K562 (cell line): Measurements from ENCODE around the gene TRAF3. TPM values are rescaled to one million over a fixed set of nuclear protein-coding genes. Genes with fewer than 3 reads are reported as not detected.

Experiments used
- BCL6 ChIP-seq: fragments of 250-450 bp; sonication (Bioruptor Pico); IDR thresholded peaks from 2 replicates; pipeline ENCODE4 v1.4.0; 2020
- CBX2 ChIP-seq: fragments of 200-600 bp; sonication (generic); IDR thresholded peaks from one replicate; pipeline ENCODE4 v1.6.1; 2012; ENCODE audit warnings: mild to moderate bottlenecking, low read length, inconsistent platforms; ENCODE audit not compliant: insufficient read depth, poor library complexity, severe bottlenecking
- CBX5 ChIP-seq: IDR thresholded peaks from 2 replicates; pipeline ENCODE4 v1.6.1; 2014; ENCODE audit warnings: low read depth, borderline replicate concordance
- FIP1L1 ChIP-seq: fragments of 200-400 bp; formaldehyde crosslinking; IDR thresholded peaks from 2 replicates; pipeline ENCODE4 v1.6.1; 2018; ENCODE audit warnings: mild to moderate bottlenecking, low read depth, low read length; ENCODE audit not compliant: poor library complexity, severe bottlenecking
- LARP7 ChIP-seq: fragments of 450-650 bp; IDR thresholded peaks from 2 replicates; pipeline ENCODE4 v1.6.1; 2016
- MAZ ChIP-seq, 2 experiments: fragments of 450-650 bp in 1 of 2; sonication (generic) in 1 of 2; formaldehyde crosslinking; IDR thresholded peaks in 1 of 2; conservative IDR thresholded peaks in 1 of 2; 2 replicates each; pipeline versions ENCODE4 v1.4.0 to v1.5.0; 2020; ENCODE audit warnings: mild to moderate bottlenecking in 1 of 2, missing genetic modification reagents in 1 of 2
- NELFE ChIP-seq: IDR thresholded peaks from 2 replicates; pipeline ENCODE4 v1.6.1; 2011; ENCODE audit warnings: mild to moderate bottlenecking; ENCODE audit not compliant: insufficient read depth, insufficient read length
- NFIC ChIP-seq: fragments of 450-650 bp; IDR thresholded peaks from 2 replicates; pipeline ENCODE4 v1.6.1; 2017; ENCODE audit warnings: mild to moderate bottlenecking, inconsistent platforms
- RBM15 ChIP-seq: fragments of 200-400 bp; formaldehyde crosslinking; IDR thresholded peaks from 2 replicates; pipeline ENCODE4 v1.6.1; 2018; ENCODE audit warnings: mild to moderate bottlenecking, low read length, moderate library complexity; ENCODE audit not compliant: insufficient read depth
- THRAP3 ChIP-seq: fragments of 450-650 bp; IDR thresholded peaks from 2 replicates; pipeline ENCODE4 v1.6.1; 2016; ENCODE audit warnings: mild to moderate bottlenecking, inconsistent platforms, borderline replicate concordance
- ZBTB1 ChIP-seq: sonication (generic); formaldehyde crosslinking; IDR thresholded peaks from 2 replicates; pipeline ENCODE4 v1.8.1; 2023; ENCODE audit warnings: missing genetic modification reagents, low read depth, mild to moderate bottlenecking, borderline replicate concordance
- ZC3H4 ChIP-seq: sonication (generic); formaldehyde crosslinking; IDR thresholded peaks from 2 replicates; pipeline ENCODE4 v1.9.0; 2021; ENCODE audit warnings: missing genetic modification reagents, borderline replicate concordance
- ZNF224 ChIP-seq: sonication (generic); formaldehyde crosslinking; IDR thresholded peaks from 2 replicates; pipeline ENCODE4 v1.8.0; 2022; ENCODE audit warnings: mild to moderate bottlenecking, missing genetic modification reagents
- ZNF77 ChIP-seq: fragments of 250-450 bp; sonication (Bioruptor Pico); IDR thresholded peaks from 2 replicates; pipeline ENCODE4 v1.5.0; 2020
- polyA plus RNA-seq, 8 experiments: library from polyadenylated mRNA; depleted of rRNA in 4 of 8; stranded (reverse) in 5 of 8; unstranded in 3 of 8; fragments of >200 nt; fragmentation: Nextera tagmentation in 2 of 8; fragmentation: Illumina TruSeq in 1 of 8; extraction: Ambion mirVana in 2 of 8; extraction: Trizol in 1 of 8; gene quantifications; 2 replicates each; pipeline versions ENCODE4 v1.2.1 to v1.2.3, GENCODE V29; 2011 to 2014; ENCODE audit warnings: inconsistent platforms in 1 of 8, missing spikeins in 1 of 8
- total RNA-seq, 7 experiments: library from RNA; depleted of rRNA in 6 of 7; stranded (reverse); fragments of >200 nt in 6 of 7; fragmentation: Illumina TruSeq in 2 of 7; extraction: Trizol in 2 of 7; gene quantifications; 2 replicates each; pipeline versions ENCODE4 v1.2.1 to v1.2.3, GENCODE V29; 2011 to 2021; ENCODE audit warnings: low replicate concordance in 1 of 7
- TF ChIP-seq, protein P1 (sequence below): fragments of 450-650 bp; formaldehyde crosslinking; IDR thresholded peaks from 2 replicates; pipeline ENCODE4 v1.4.0; 2022; ENCODE audit warnings: missing genetic modification characterization
- TF ChIP-seq, protein P2 (sequence below): fragments of 200-800 bp; sonication (Bioruptor generic); IDR thresholded peaks from 2 replicates; pipeline ENCODE4 v1.6.1; 2017; ENCODE audit warnings: missing genetic modification characterization, missing compliant biosample characterization
- TF ChIP-seq, protein P3 (sequence below): sonication (generic); formaldehyde crosslinking; IDR thresholded peaks from 2 replicates; pipeline ENCODE4 v1.8.1; 2023; ENCODE audit warnings: mild to moderate bottlenecking, missing genetic modification reagents
- TF ChIP-seq, protein P4 (sequence below), 2 experiments: fragments of 450-650 bp in 1 of 2; sonication (generic) in 1 of 2; formaldehyde crosslinking in 1 of 2; IDR thresholded peaks in 1 of 2; conservative IDR thresholded peaks in 1 of 2; 2 replicates each; pipeline versions ENCODE4 v1.6.1 to v1.8.1; 2016 to 2023; ENCODE audit warnings: mild to moderate bottlenecking in 2 of 2, moderate library complexity in 2 of 2, inconsistent platforms in 1 of 2, missing genetic modification reagents in 1 of 2
- TF ChIP-seq, protein P5 (sequence below), 2 experiments: fragments of 250-450 bp in 1 of 2; fragments of 450-650 bp in 1 of 2; sonication (Bioruptor Pico) in 1 of 2; IDR thresholded peaks; 2 replicates each; pipeline versions ENCODE4 v1.6.1 to v1.8.0; 2016 to 2021; ENCODE audit warnings: mild to moderate bottlenecking in 2 of 2, moderate library complexity in 2 of 2, missing compliant biosample characterization in 1 of 2, missing genetic modification characterization in 1 of 2

TRAF3 gene
- total and polyA plus RNA-seq, 9 of the 15 experiments (the other 6 are each of a cell fraction or from before 2014, with no cell fraction given): 0.52 to 21.3 (median 9.9) TPM

DNA sequence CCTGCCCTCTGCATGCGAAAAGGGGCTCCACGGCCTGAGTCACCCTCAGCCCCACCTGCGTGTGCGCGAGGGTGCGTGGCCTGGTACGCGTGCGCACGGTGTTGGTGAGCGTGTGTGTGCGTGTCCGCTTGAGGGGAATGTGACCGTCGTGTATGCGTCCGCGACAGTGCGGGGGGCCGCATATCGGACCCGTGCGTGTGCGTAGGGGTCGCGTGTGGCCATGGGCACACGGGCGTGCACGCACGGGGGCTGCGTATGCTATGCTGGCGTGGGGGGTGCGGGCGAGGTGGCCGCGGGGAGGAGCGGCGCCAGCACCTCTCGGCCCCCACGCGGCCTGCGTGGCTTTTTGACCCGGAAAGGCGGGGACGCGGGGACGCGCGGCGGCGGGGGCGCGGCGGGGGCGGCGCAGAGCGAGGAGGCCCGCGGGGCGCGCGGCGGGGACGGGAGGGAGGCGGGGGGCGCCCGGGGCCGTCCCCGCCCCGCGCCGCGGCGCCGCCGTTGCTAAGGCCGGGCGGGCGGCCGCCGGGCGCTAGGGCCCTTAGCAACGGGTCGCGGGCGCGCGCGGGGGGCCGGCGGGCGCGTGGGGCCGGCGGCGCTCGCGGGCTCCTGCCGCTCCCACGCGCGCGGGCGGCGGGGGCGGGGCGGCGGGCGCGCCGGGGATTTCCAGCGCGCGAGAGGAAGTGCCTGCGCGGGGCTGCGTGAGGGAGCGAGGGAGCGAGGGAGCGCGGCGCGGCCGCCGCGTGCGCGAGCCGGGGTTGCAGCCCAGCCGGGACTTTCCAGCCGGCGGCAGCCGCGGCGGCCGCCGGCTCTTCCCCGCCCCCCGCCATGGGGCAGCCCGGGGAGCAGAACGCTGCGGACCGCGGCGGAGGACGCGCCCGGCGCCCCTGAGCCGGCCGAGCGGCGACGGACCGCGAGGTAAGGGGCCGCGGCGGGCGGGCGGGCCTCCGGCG, at the start of gene TRAF3 (continued):
- no peak for TF ChIP-seq CBX2
- no peak for TF ChIP-seq ZC3H4 (CRISPR knock-in tag)
- TF ChIP-seq BCL6: no peak
- TF ChIP-seq, protein P1, sequence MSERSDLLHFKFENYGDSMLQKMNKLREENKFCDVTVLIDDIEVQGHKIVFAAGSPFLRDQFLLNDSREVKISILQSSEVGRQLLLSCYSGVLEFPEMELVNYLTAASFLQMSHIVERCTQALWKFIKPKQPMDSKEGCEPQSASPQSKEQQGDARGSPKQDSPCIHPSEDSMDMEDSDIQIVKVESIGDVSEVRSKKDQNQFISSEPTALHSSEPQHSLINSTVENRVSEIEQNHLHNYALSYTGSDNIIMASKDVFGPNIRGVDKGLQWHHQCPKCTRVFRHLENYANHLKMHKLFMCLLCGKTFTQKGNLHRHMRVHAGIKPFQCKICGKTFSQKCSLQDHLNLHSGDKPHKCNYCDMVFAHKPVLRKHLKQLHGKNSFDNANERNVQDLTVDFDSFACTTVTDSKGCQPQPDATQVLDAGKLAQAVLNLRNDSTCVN: no peak
- TF ChIP-seq, protein P2, sequence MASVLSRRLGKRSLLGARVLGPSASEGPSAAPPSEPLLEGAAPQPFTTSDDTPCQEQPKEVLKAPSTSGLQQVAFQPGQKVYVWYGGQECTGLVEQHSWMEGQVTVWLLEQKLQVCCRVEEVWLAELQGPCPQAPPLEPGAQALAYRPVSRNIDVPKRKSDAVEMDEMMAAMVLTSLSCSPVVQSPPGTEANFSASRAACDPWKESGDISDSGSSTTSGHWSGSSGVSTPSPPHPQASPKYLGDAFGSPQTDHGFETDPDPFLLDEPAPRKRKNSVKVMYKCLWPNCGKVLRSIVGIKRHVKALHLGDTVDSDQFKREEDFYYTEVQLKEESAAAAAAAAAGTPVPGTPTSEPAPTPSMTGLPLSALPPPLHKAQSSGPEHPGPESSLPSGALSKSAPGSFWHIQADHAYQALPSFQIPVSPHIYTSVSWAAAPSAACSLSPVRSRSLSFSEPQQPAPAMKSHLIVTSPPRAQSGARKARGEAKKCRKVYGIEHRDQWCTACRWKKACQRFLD: peak; percentile 14; the same call in 1 of the 2 replicates
- 0 out of 2 replicates have a peak, but pooled peaks have one; percentile 15 for TF ChIP-seq NFIC
- peak; percentile 43 for TF ChIP-seq FIP1L1
- TF ChIP-seq, protein P3, sequence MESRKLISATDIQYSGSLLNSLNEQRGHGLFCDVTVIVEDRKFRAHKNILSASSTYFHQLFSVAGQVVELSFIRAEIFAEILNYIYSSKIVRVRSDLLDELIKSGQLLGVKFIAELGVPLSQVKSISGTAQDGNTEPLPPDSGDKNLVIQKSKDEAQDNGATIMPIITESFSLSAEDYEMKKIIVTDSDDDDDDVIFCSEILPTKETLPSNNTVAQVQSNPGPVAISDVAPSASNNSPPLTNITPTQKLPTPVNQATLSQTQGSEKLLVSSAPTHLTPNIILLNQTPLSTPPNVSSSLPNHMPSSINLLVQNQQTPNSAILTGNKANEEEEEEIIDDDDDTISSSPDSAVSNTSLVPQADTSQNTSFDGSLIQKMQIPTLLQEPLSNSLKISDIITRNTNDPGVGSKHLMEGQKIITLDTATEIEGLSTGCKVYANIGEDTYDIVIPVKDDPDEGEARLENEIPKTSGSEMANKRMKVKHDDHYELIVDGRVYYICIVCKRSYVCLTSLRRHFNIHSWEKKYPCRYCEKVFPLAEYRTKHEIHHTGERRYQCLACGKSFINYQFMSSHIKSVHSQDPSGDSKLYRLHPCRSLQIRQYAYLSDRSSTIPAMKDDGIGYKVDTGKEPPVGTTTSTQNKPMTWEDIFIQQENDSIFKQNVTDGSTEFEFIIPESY (CRISPR knock-in tag): peak; percentile 97
- TF ChIP-seq ZNF224: no peak
- no peak for TF ChIP-seq RBM15
- no peak for TF ChIP-seq CBX5
- peak in 1 of 2 experiments; percentile 25; a peak in 1 of 4 replicates for TF ChIP-seq MAZ (CRISPR knock-in tag; conservative IDR thresholded peaks at IDR 0.05 in 1 of 2, IDR thresholded peaks at IDR 0.05 in 1 of 2)
- no peak for TF ChIP-seq ZNF77 (CRISPR knock-in tag)
- TF ChIP-seq ZBTB1 (CRISPR knock-in tag): peak; percentile 81; the same call in 1 of the 2 replicates
- TF ChIP-seq, protein P4, sequence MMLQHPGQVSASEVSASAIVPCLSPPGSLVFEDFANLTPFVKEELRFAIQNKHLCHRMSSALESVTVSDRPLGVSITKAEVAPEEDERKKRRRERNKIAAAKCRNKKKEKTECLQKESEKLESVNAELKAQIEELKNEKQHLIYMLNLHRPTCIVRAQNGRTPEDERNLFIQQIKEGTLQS (IDR thresholded peaks at IDR 0.05): peak; percentile 37; the same call in 1 of the 2 replicates
- TF ChIP-seq, protein P4 (CRISPR knock-in tag; conservative IDR thresholded peaks at IDR 0.05): no peak
- TF ChIP-seq, protein P5, sequence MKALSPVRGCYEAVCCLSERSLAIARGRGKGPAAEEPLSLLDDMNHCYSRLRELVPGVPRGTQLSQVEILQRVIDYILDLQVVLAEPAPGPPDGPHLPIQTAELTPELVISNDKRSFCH (CRISPR knock-in tag; IDR thresholded peaks at IDR 0.05): no peak
- TF ChIP-seq, protein P5 (tag; IDR thresholded peaks at IDR 0.05): 0 out of 2 replicates have a peak, but pooled peaks have one; percentile 46
- no peak for TF ChIP-seq THRAP3
- TF ChIP-seq NELFE: no peak
- TF ChIP-seq LARP7: no peak
